GM21786 (cell line): ENCODE results near the gene KRTAP1-5.
"Not testable (repeated sequence)": the region's sequence is repeated elsewhere in the genome, so short reads cannot be mapped to it uniquely, and the experiment has no call there.

Experiments
- ATAC-seq: cut with Tn5 transposase; IDR thresholded peaks from one replicate; pipeline ENCODE4 v1.9.1; 2021; ENCODE audit not compliant: unreplicated experiment

Gene KRTAP1-5

GRCh38 chr17:41026715-41027471, at the start of gene KRTAP1-5:
TSS of gene KRTAP1-5 (minus strand) at chr17:41027208. CDS start at chr17:41027155, 53 bp downstream.
- ATAC-seq, result no peak

DNA sequence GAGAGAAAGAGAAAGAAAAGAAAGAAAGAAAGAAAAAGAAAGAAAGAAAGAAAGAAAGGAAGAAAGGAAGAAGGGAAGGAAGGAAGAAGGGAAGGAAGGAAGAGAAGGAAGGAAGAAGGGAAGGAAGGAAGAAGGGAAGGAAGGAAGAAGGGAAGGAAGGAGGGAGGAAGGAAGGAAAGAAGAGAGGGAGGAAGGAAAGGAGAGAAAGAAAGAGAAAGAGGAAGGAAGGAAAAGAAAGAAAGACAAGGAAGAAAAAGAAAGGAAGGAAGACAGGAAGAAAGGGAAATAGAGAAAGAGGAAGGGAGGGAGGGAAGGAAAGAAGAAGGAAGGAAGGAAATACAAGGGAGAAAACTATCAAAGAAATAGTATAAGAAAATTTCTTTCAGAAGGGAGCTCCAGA, 49.8 kb upstream of the KRTAP1-5 start:
- ATAC-seq, result no peak

DNA sequence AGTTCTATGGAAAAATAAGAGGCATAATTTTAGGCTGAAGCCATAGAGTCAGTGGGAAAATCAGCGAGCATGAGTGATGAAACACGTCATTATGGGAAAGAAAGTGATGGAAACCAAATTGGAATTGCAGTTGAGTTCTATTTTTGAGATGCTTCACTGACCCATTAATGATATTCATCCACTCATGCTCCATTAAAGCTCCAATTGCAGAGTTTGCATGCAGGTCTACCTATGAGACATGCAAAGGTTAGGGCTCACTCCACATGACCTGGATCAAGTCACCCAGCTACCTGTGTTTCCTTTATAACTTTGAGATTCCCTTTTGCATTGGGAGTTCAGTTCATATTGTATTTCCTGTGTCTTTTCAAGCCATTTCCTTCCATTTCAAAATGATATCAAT, 46.7 kb upstream of the KRTAP1-5 start:
- ATAC-seq, result no peak

DNA sequence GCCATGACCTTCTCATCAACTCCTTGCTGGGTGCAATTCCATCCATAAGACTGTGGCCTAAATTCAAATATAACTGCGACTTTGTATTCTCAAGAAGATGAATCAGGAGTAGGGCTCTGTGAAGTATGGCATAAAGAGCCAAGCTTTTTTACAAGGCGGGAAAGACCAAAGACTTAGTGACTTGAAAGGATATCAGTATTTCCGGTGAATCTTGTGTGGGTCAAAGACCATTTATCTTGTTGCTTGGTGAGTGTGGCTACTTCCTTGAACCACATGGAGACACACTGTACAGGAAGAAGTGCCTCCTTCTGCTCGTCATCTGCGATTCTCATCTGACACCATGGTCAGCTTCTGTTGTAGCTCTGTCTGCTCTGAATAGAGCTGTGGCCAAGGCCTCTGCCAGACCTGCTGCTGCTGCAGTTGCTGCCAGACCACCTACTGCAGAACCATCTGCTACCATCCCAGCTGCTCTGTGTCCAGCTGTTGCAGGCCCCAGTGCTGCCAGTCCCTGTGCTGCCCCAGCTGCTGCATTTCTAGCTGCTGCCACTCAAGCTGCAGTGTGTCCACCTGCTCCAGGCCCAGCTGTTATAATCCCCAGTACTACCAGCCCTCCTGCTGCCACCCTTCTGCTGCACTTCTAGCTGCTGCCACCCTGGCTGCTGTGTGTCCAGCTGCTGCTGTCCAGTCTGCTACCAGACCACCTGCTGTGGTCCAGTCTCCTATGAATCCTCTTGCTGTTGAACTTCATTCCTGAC, 44.8 kb upstream of the KRTAP1-5 start:
- no peak for ATAC-seq

DNA sequence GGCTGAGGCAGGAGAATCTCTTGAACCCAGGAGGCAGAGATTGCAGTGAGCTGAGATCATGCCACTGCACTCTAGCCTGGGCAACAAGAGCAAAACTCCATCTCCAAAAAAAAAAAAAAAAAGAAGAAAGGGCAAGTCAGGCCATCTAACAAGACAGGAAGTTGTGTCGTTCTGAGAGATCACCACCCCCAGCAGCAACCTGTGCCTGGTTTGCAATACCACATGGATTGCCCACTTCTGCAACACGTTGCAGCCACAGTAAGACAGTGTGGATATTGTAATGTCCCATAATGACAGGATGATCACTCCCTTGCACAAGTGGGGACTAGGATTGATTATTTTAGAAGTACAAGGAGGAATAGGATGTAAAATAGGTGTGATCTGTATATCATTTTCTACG, 42.0 kb upstream of the KRTAP1-5 start:
- no peak for ATAC-seq

GRCh38 chr17:41067281-41067680, 40.3 kb upstream of the KRTAP1-5 start:
- no peak for ATAC-seq

DNA sequence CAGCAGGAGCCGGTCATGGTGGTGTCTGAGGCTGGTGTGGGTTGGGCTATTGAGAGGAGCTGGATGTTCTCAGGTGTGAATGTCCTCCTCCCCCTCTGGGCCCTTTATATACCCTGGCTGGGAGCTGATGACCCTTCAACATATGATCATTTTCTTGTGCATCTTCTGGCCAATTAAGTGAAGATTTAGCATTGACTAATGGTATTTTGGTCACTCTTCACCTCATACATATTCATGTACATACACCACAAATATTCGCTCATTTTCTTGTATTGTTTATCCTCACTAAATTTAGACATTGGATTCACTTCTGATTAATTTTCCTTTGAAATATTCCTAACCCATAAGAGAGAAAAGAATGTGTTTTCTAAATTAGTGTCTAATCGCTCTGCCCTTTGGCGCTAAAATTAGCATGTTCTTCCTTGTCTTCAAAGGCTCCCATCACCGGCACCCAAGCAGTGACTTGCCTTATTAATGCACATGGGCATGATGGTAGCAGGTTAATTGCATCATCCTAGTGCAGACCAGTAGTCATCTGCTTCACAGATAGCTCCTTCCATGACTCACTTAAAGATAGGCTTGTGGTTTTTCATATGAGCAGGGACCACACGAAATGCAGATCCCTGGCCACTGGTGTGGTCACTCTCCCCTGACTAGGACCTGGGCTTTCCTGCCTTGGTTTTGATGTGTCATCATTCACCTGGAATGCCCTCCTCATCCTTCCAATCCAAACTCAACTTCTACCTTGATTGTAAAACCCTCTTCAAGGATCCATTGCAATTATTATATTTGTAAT, 39.0 kb upstream of the KRTAP1-5 start, which contains the start of gene KRTAP2-4:
TSS of gene KRTAP2-4 (minus strand) at position 51 of the 796 bp plus-strand sequence. CDS start at position 17, 34 bp downstream.
- no peak for ATAC-seq

DNA sequence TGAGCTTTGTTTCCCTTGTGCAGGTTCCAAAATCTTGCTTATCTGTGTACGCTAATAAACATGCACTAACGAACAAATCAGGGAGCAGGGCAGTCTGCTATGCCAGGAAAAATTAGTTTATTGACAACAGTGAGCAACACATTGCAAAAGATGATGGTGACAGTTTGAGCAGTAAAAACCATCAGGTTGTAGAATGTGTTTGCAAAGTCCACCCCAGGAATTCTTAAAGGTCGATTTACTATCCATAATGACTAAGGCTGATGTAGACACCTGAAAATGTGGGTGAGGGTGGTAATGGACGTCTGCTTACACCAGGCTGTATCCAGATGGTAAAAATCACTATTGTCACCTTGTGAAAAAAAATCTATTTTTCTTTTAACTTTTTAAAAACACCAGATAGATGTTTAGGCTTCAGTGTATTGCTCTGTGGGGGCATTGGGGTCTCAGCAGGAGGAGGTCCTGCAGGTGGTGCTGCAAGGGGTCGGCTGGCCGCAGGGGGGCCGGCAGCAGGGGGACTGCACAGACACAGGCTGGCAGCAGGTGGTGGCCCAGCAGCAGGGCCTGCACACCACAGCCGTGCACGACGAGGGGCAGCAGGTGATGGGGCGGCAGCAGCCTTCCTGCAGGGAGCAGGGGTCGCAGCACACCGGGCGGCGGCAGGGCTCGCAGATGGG, 38.1 kb upstream of the KRTAP1-5 start:
- not testable (repeated sequence) for ATAC-seq

DNA sequence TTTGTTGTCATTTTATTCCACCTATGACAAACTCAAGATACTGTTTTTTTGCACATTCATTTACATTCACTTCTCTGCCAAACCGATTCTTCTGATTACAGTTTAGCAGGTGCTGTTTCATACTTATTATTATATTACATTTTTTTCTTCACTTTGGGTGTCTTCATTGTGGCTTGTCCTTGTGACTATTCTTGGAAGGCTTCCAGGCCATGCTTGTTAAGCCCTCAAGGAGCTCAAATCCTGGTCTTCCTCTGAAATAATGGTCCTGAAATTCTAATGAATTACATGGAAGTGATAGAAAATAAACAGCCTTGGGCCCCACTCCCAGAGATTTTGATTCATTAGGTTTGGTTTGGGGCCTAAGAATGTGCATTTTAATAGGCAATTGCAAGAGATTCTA, 37.3 kb upstream of the KRTAP1-5 start:
- no peak for ATAC-seq

- no peak for ATAC-seq
Observed at GRCh38 chr17:41063449-41063848, 36.4 kb upstream of the KRTAP1-5 start.

- ATAC-seq, result no peak
Observed at GRCh38 chr17:41061964-41062363, 35.0 kb upstream of the KRTAP1-5 start.

GRCh38 chr17:41060052-41060604, 33.1 kb upstream of the KRTAP1-5 start, which contains the start of gene KRTAP2-3:
TSS of gene KRTAP2-3 (minus strand) at chr17:41060114. CDS start at chr17:41060050, 64 bp downstream.
- no peak for ATAC-seq

DNA sequence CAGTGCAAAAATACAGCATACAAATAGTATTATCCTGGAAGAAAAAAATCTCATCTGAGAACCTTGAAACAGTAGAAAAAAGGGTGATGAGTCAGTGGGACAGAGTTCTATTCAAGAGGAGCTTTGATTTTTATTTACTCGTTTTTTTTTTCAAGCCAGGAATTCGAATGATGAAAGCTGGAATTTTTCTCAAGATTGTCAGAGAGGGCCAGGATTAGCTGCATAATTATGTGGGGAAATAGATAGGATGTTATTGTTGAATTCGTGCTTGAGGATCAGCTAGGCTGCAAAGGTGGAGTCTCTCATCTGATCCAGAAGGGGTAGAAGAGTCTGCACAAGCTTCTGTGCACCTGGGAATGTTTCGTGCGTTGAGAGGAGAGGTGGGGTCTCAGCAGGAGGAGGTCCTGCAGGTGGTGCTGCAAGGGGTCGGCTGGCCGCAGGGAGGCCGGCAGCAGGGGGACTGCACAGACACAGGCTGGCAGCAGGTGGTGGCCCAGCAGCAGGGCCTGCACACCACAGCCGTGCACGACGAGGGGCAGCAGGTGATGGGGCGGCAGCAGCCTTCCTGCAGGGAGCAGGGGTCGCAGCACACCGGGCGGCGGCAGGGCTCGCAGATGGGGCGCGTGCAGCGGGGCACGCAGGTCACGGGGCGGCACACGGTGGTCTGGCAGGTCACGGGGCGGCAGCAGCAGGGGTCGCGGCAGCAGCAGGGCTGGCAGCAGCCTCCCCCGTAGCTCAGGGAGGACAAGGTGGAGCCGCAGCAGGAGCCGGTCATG, 32.5 kb upstream of the KRTAP1-5 start:
- ATAC-seq, result not testable (repeated sequence)

DNA sequence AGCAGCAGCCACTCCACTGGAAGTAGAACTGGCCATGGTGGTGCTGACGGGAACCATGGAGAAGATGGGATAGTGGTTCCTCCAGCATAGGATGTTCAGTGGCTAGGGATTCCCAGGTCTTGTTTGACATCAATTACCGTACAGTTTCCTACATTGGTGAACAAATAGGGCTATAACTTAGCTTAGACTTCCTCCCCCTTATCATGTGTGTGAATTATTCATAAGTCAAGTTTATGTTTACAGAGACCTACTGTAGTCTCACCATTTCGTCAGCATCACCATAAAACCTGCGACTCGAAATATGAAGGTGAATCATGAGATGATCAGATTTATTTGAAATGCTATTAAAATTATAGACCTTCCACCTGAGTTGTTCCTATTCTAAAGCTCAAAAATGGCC, 31.7 kb upstream of the KRTAP1-5 start:
- no peak for ATAC-seq

- ATAC-seq, result no peak
Observed at GRCh38 chr17:41057547-41057946, 30.5 kb upstream of the KRTAP1-5 start.

DNA sequence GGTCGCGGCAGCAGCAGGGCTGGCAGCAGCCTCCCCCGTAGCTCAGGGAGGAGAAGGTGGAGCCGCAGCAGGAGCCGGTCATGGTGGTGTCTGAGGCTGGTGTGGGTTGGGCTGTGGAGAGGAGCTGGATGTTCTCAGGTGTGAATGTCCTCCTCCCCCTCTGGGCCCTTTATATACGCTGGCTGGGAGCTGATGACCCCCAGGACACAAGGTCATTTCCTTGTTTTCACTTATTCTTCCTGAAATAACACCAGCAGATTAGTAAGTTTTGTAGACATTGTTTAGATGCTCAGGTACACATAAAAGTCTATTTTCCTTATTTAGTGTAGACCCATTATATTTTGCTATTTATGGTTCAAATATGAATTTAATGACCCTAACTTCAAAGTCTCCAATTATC, 28.1 kb upstream of the KRTAP1-5 start, which contains the start of gene KRTAP2-2:
TSS of gene KRTAP2-2 (minus strand) at position 101 of the 400 bp plus-strand sequence. CDS start at position 82, 19 bp downstream.
- ATAC-seq, result not testable (repeated sequence)

DNA sequence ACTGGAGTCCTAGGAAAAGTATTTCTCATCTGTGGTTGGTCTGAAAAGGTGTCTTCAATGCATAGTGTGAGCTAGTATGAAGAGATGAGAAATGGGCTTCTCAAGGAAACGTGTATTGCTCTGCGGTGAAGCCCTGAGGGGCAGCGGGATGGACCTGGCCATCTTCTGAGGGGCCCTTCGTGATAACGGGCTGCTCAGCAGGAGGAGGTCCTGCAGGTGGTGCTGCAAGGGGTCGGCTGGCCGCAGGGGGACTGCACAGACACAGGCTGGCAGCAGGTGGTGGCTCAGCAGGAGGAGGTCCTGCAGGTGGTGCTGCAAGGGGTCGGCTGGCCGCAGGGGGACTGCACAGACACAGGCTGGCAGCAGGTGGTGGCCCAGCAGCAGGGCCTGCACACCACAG, 27.5 kb upstream of the KRTAP1-5 start:
- not testable (repeated sequence) for ATAC-seq

- no peak for ATAC-seq
Observed at GRCh38 chr17:41054025-41054424, 27.0 kb upstream of the KRTAP1-5 start.

DNA sequence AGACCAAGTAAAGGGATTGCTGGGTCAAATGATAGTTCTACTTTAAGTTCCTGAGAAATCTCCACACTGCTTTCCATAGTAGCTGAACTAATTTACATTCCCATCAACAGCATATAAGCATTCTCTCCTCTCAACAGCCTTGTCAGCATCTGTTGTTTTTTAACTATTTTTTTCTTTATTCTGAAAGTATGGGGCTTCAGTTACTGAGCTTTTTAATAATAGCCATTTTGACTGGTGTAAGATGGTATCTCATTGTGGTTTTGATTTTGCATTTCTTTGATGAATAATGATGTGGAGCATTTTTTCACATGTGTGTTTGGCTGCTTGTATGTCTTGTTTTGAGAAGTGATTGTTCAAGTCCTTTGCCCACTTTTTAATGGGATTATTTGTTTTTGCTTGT, 25.6 kb upstream of the KRTAP1-5 start:
- ATAC-seq, result no peak
